Glutamatergic neuron (in vitro differentiated cells): ENCODE measurements around the gene HNRNPL. TPM values are rescaled to one million over a fixed set of nuclear protein-coding genes. Genes with fewer than 3 reads are reported as not detected.
"Not testable (repeated sequence)": the region's sequence is repeated elsewhere in the genome, so short reads cannot be mapped to it uniquely, and the experiment has no call there.

Source experiments
- DNase-seq: peaks from one replicate; pipeline ENCODE4 v3.0.0; 2022
- H3K27ac Mint-ChIP-seq: one replicate; pipeline ENCODE4 v1.8.0; 2020; ENCODE audit warnings: mild to moderate bottlenecking, mixed read lengths, inconsistent platforms; ENCODE audit not compliant: unreplicated experiment
- H3K27me3 Mint-ChIP-seq: one replicate; pipeline ENCODE4 v1.8.0; 2020; ENCODE audit warnings: mild to moderate bottlenecking, moderate library complexity, mixed read lengths, inconsistent platforms; ENCODE audit not compliant: unreplicated experiment
- H3K36me3 Mint-ChIP-seq: one replicate; pipeline ENCODE4 v1.8.0; 2020; ENCODE audit warnings: mild to moderate bottlenecking, mixed read lengths, inconsistent platforms; ENCODE audit not compliant: unreplicated experiment
- H3K4me1 Mint-ChIP-seq: one replicate; pipeline ENCODE4 v1.8.0; 2020; ENCODE audit warnings: mild to moderate bottlenecking, low read depth, mixed read lengths, inconsistent platforms; ENCODE audit not compliant: unreplicated experiment
- H3K4me3 Mint-ChIP-seq: one replicate; pipeline ENCODE4 v1.8.0; 2020; ENCODE audit warnings: mild to moderate bottlenecking, mixed read lengths, inconsistent platforms; ENCODE audit not compliant: unreplicated experiment
- H3K9me3 Mint-ChIP-seq: one replicate; pipeline ENCODE4 v1.8.0; 2020; ENCODE audit warnings: mild to moderate bottlenecking, moderate library complexity, mixed read lengths, inconsistent platforms; ENCODE audit not compliant: unreplicated experiment
- CTCF ChIP-seq: fragments of 200-600 bp; sonication (generic); IDR thresholded peaks from one replicate; pipeline ENCODE4 v1.5.0; 2021; ENCODE audit not compliant: partially characterized antibody, unreplicated experiment
- total RNA-seq: library from RNA; stranded (reverse); fragmentation: NEBNext Ultra II Directional; extraction: Animal tissue kit (Norgen Biotek cat#: 25700); gene quantifications from one replicate; pipeline ENCODE4 v1.2.1, GENCODE V29; 2021; ENCODE audit not compliant: unreplicated experiment

The HNRNPL gene
- total RNA-seq, 1 donor from 2014 or later = 371 TPM

- peak; percentile 80 for TF ChIP-seq CTCF
- H3K4me3 Mint-ChIP-seq = peak overlapping the region; percentile 18
- H3K4me1 Mint-ChIP-seq = peaks cover 1% of the 10 kb centered on the region
- peaks cover 6% of the 10 kb centered on the region for H3K9me3 Mint-ChIP-seq
- no peaks in the 10 kb centered on the region for H3K36me3 Mint-ChIP-seq
- H3K27me3 Mint-ChIP-seq = peaks cover 7% of the 10 kb centered on the region
- H3K27ac Mint-ChIP-seq = no peak overlapping the region
- peak; percentile 80 for DNase-seq
These were observed 57.3 kb downstream of the HNRNPL start for GRCh38 chr19:38792250-38793111.

- not testable (repeated sequence) for H3K4me1 Mint-ChIP-seq, H3K27me3 Mint-ChIP-seq, H3K27ac Mint-ChIP-seq, DNase-seq, H3K9me3 Mint-ChIP-seq, H3K4me3 Mint-ChIP-seq, H3K36me3 Mint-ChIP-seq
These were observed 58.2 kb downstream of the HNRNPL start for GRCh38 chr19:38791451-38792064.

GRCh38 chr19:38790507-38791403, 59.0 kb downstream of the HNRNPL start:
- H3K4me3 Mint-ChIP-seq, H3K27ac Mint-ChIP-seq, H3K4me1 Mint-ChIP-seq, H3K27me3 Mint-ChIP-seq, H3K9me3 Mint-ChIP-seq, H3K36me3 Mint-ChIP-seq, DNase-seq: not testable (repeated sequence)

GRCh38 chr19:38788478-38789243, 61.1 kb downstream of the HNRNPL start, which contains the start of gene LGALS7B:
TSS of gene LGALS7B (plus strand) at chr19:38789200. CDS start at chr19:38789227, 27 bp downstream.
- H3K4me3 Mint-ChIP-seq = no peak within 1 kb of the TSS
- H3K36me3 Mint-ChIP-seq = no peaks in the 10 kb centered on the region
- H3K9me3 Mint-ChIP-seq = peaks cover 5% of the 10 kb centered on the region
- H3K27ac Mint-ChIP-seq = no peak within 1 kb of the TSS
- no peaks in the 10 kb centered on the region for H3K4me1 Mint-ChIP-seq
- no peak for TF ChIP-seq CTCF
- DNase-seq = no peak
- H3K27me3 Mint-ChIP-seq = peaks cover 4% of the 10 kb centered on the region

GRCh38 chr19:38786572-38787265, 63.1 kb downstream of the HNRNPL start:
- H3K4me3 Mint-ChIP-seq = no peak overlapping the region
- H3K27ac Mint-ChIP-seq = no peak overlapping the region
- no peaks in the 10 kb centered on the region for H3K36me3 Mint-ChIP-seq

More at GRCh38 chr19:38786572-38787265, 63.1 kb downstream of the HNRNPL start:
- no peak for DNase-seq
- no peak for TF ChIP-seq CTCF
- H3K27me3 Mint-ChIP-seq = peaks cover 4% of the 10 kb centered on the region
- H3K9me3 Mint-ChIP-seq = peaks cover 2% of the 10 kb centered on the region
- no peaks in the 10 kb centered on the region for H3K4me1 Mint-ChIP-seq
